Fibroblast of villous mesenchyme (primary cell): Measurements from ENCODE around the gene KPNA5. TPM values are rescaled to one million over a fixed set of nuclear protein-coding genes. Genes with fewer than 3 reads are reported as not detected.
"Not testable (repeated sequence)": the region's sequence is repeated elsewhere in the genome, so short reads cannot be mapped to it uniquely, and the experiment has no call there.

Experiments
- DNase-seq: peaks from one replicate; pipeline ENCODE4 v3.0.0-alpha.2; 2010; ENCODE audit warnings: low read depth
- H3K4me3 ChIP-seq: 2 replicates; pipeline ENCODE4 v1.5.1; 2011; ENCODE audit warnings: low read depth, mild to moderate bottlenecking, low read length
- total RNA-seq: library from RNA; depleted of rRNA; stranded (reverse); fragments of >200 nt; gene quantifications from 2 replicates; pipeline ENCODE4 v1.2.3, GENCODE V29; 2012
- TF ChIP-seq, protein P1 (sequence below): IDR thresholded peaks from 2 replicates; pipeline ENCODE4 v1.5.1; 2012; ENCODE audit warnings: low read depth, mild to moderate bottlenecking, low read length; ENCODE audit not compliant: insufficient read depth

The KPNA5 gene
- total RNA-seq, 1 donor = 7.8 TPM

DNA sequence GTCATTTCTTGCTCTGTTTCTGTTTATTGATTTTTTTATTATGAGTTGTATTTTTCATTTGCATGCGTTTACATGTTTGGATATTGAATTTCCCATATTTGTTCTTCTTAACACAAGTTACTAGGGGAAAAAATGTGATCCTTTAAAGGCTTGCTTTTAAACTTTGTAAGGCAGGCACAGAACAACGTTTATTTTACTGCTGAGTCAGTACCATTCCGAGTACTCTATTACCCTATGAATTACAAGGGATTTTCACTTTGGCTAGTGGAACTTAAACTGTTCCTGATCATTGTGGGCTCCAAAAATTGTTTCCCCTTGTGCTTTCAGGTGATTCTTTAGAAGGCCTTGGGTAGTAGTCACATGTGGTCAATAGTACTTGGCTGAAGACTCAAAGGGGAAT, 56.0 kb downstream of the KPNA5 start:
- no peak for DNase-seq
- TF ChIP-seq, protein P1, sequence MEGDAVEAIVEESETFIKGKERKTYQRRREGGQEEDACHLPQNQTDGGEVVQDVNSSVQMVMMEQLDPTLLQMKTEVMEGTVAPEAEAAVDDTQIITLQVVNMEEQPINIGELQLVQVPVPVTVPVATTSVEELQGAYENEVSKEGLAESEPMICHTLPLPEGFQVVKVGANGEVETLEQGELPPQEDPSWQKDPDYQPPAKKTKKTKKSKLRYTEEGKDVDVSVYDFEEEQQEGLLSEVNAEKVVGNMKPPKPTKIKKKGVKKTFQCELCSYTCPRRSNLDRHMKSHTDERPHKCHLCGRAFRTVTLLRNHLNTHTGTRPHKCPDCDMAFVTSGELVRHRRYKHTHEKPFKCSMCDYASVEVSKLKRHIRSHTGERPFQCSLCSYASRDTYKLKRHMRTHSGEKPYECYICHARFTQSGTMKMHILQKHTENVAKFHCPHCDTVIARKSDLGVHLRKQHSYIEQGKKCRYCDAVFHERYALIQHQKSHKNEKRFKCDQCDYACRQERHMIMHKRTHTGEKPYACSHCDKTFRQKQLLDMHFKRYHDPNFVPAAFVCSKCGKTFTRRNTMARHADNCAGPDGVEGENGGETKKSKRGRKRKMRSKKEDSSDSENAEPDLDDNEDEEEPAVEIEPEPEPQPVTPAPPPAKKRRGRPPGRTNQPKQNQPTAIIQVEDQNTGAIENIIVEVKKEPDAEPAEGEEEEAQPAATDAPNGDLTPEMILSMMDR = no peak
- no peak overlapping the region for H3K4me3 ChIP-seq

DNA sequence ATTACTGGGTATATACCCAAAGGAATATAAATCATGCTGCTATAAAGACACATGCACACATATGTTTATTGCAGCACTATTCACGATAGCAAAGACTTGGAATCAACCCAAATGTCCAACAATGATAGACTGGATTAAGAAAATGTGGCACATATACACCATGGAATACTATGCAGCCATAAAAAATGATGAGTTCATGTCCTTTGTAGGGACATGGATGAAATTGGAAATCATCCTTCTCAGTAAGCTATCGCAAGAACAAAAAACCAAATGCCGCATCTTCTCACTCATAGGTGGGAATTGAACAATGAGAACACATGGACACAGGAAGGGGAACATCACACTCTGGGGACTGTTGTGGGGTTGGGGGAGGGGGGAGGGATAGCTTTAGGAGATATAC, 59.5 kb downstream of the KPNA5 start:
- DNase-seq, H3K4me3 ChIP-seq: not testable (repeated sequence)

DNA sequence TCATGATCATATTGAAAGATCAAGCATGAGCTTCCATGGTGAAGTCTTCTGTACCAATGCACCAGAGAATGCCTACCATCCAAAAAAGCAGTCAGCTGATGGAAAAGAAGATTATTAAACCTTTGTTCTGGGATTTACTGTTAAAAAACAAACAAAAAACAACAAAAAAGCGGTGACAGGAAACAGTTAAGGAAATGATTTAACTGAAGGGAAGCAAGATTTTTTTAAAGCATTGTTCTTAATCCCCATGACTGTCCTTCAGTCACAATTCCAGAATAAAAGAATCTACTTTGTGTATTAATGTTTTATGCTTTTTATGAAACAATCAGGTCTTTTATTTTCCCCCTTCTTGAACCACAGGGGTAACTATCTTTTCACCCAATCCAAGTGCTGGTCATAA, 60.6 kb downstream of the KPNA5 start:
- H3K4me3 ChIP-seq = no peak overlapping the region
- TF ChIP-seq, protein P1 = no peak
- no peak for DNase-seq

DNA sequence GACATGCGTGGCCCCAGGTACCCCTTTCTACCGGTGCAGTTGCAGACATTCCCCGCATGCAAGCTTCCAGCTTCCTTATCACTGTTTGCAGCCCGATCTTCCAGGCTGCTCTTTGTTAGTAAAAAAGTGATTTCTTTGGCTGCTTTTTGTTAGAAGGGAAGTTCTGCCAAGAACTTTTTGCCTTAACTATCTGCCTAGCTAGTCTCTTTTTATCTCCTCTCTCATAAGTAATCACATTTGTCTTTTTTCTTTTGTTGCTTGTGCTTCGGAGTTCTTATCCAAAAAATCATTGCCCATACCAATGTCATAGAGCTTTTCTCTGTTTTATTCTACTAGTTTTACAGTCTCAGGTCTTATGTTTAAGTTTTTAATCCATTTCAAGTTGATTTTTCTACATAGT, 64.2 kb downstream of the KPNA5 start:
- H3K4me3 ChIP-seq = no peak overlapping the region
- TF ChIP-seq, protein P1 = no peak
- no peak for DNase-seq

DNA sequence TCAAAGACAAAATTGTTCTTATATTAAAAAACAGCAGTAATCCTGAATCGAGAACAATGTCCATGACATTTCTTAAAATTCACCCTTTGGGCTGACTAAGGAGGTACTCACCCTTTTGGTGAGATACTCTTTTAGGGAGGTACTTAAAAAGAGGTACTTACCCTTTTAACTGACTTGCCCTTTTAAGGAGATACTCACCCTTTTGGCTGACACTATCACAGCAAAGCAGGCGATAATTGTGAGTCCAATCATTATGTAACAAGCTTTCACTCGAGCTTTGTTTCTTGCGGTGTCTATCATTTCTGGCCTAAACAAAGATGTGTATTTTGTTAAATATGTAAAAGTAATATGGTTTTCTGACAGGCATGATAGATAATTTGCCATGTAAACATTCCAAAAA, 80.8 kb downstream of the KPNA5 start:
- TF ChIP-seq, protein P1 = no peak
- no peak overlapping the region for H3K4me3 ChIP-seq
- DNase-seq = no peak

DNA sequence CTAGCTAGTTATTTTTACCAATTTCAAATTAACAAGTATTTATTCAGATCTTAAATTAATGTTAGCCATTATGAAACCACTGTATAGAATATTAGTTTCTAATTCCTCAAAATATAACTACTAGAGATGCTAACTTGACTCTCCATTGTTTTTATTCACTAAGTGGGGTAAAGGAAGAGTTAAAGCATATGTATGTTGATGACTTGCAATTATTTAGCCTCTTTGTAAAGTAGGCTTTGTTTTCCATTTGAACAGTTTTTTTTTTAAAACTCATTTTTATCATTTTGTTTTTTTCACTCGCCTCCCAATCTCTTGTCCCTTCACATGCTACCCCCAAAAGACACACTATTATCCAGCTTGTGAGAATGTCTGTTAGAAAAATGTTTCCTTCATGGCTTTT, 81.2 kb downstream of the KPNA5 start:
- no peak overlapping the region for H3K4me3 ChIP-seq
- DNase-seq = no peak
- TF ChIP-seq, protein P1 = no peak

DNA sequence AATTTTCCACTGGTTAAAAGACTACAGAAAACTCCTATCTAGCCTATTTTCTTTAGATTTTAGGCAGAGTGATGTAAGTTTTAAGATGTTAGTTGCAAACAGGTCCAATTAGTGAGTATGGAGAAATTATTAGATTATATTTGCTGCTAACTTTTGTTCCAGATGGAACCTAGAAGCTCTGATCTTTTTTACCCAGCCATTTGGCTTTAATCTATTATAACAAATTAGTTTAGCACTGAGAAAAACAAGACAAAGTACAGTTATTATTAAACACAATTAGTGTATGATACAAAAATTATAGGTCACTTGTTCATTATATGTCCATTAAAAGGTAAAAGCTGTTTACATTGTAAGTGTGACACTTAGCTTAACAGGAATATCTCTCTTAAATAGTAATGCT, 82.0 kb downstream of the KPNA5 start:
- no peak overlapping the region for H3K4me3 ChIP-seq
- no peak for DNase-seq
- TF ChIP-seq, protein P1 = no peak
